ENCODE results near the gene CDYL2. TPM values are rescaled to one million over a fixed set of nuclear protein-coding genes. Genes with fewer than 3 reads are reported as not detected.

Gene CDYL2
- total and polyA plus RNA-seq, 2 donors (not counting 3 experiments of a cell fraction or from before 2014, with no cell fraction given), result 7.1 to 71.3 TPM

GRCh38 chr16:80836846-80837245 lies 32.4 kb upstream of the CDYL2 start:
- no peak for FAIRE-seq
- H3K27me3 ChIP-seq (ENCODE audit: control insufficient read depth in 2 of 2, insufficient read depth in 2 of 2, low read length in 2 of 2), result peaks cover 2 to 5% of the 10 kb centered on the region in 2 experiments
- CTCF ChIA-PET, result interaction anchor here (1.0 to 3.3 kb wide), 3 partner anchors 12 to 310 kb away, joined by 3 to 13 read pairs (median 5); no protein-coding TSS in a partner anchor
- TF ChIP-seq FOS (IDR thresholded peaks at IDR 0.05; ENCODE audit: borderline replicate concordance, insufficient read depth, low read length) (no peak), GATA2 (IDR thresholded peaks at IDR 0.05; ENCODE audit: insufficient read depth, insufficient read length, low read depth, low read length) (no peak), MAX (IDR thresholded peaks at IDR 0.05; ENCODE audit: insufficient read depth, insufficient read length) (no peak), MYC (IDR thresholded peaks at IDR 0.05; ENCODE audit: low read depth, low read length) (no peak), CTCF (IDR thresholded peaks at IDR 0.05; ENCODE audit: extremely low read depth in 1 of 2, insufficient read depth in 1 of 2, low read depth in 1 of 2, low read length in 2 of 2) (no peak), EZH2 (IDR thresholded peaks at IDR 0.05; ENCODE audit: borderline replicate concordance, low read depth, low read length, severe bottlenecking) (no peak), POLR2AphosphoS5 (IDR thresholded peaks at IDR 0.05; ENCODE audit: insufficient read depth, low read depth, low read length) (no peak), POLR2A (IDR thresholded peaks at IDR 0.05; ENCODE audit: low read depth, low read length) (no peak), JUN (IDR thresholded peaks at IDR 0.05; ENCODE audit: borderline replicate concordance, insufficient read depth, insufficient read length, low read depth) (no peak)
- POLR2A ChIA-PET, result no interaction called here
- no peaks in the 10 kb centered on the region for H3K36me3 ChIP-seq (ENCODE audit: control insufficient read depth in 2 of 2, extremely low read depth in 1 of 2, insufficient read depth in 2 of 2, low read length in 2 of 2)
- H2AFZ ChIP-seq (ENCODE audit: low read depth, low read length), result no peak overlapping the region
- BruUV-seq (replicated peaks), result no TSS peak
- H3K9me1 ChIP-seq (replicated peaks; ENCODE audit: control insufficient read depth, extremely low read depth, insufficient read depth, low read length), result no peaks in the 10 kb centered on the region
- H3K9me3 ChIP-seq (replicated peaks; ENCODE audit: control insufficient read depth, insufficient read depth, low read length), result no peaks in the 10 kb centered on the region
- peak; percentile 21 for DNase-seq (ENCODE audit: low read depth, low spot score)
- no peaks in the 10 kb centered on the region for H3K4me1 ChIP-seq (ENCODE audit: control insufficient read depth, extremely low read depth, insufficient read depth, low read length)
- no peak overlapping the region for H3K4me3 ChIP-seq (replicated peaks in 1 of 3; ENCODE audit: insufficient read depth in 1 of 3, low read depth in 1 of 3, low read length in 3 of 3)
- dilution Hi-C loops (cut with MboI; ENCODE audit: extremely low pct_ligation_motif_present, low sequenced_read_pairs) (no loop called here), intact Hi-C loops (cut with micrococcal nuclease) (no loop called here)
- H4K20me1 ChIP-seq (replicated peaks; ENCODE audit: control insufficient read depth, extremely low read depth, insufficient read depth, low read length), result no peaks in the 10 kb centered on the region
- no peaks in the 10 kb centered on the region for H3K79me2 ChIP-seq (ENCODE audit: control insufficient read depth, insufficient read depth, low read length)
- no peak overlapping the region for H3K27ac ChIP-seq (ENCODE audit: insufficient read depth, low read depth, low read length)
- H3K4me2 ChIP-seq (ENCODE audit: insufficient read depth, low read length), result no peak overlapping the region
- no peak overlapping the region for H3K9ac ChIP-seq (replicated peaks; ENCODE audit: extremely low read depth, insufficient read depth, low read length)
